Stimulated activated CD8-positive, alpha-beta memory T cell treated with anti-CD3 and anti-CD28 coated beads, Interleukin-4, amount 100 ng/mL, for 24 hours (primary cell): Measurements from ENCODE around the gene TRIOBP.

ENCODE experiments used
- DNase-seq: peaks from one replicate; pipeline ENCODE4 v3.0.0-alpha.2; 2020; ENCODE audit warnings: low read depth

Gene TRIOBP

GRCh38 chr22:37751449-37752188 is 54.8 kb downstream of the TRIOBP start:
- DNase-seq: no peak

GRCh38 chr22:37752189-37753087 is 55.6 kb downstream of the TRIOBP start:
- DNase-seq: no peak

- no peak for DNase-seq
Observed at GRCh38 chr22:37753746-37754145, 56.9 kb downstream of the TRIOBP start.

- no peak for DNase-seq
Observed at GRCh38 chr22:37757663-37758062, 60.8 kb downstream of the TRIOBP start.

- DNase-seq: no peak
Observed at GRCh38 chr22:37758694-37759093, 61.8 kb downstream of the TRIOBP start.

- no peak for DNase-seq
Observed at GRCh38 chr22:37759281-37759680, 62.4 kb downstream of the TRIOBP start.

- DNase-seq: no peak
Observed at GRCh38 chr22:37760152-37760551, 63.3 kb downstream of the TRIOBP start.

GRCh38 chr22:37762389-37762836 is 65.6 kb downstream of the TRIOBP start:
- no peak for DNase-seq

GRCh38 chr22:37763012-37763411 is 66.2 kb downstream of the TRIOBP start:
- DNase-seq: no peak

- DNase-seq: no peak
Observed at GRCh38 chr22:37763652-37764051, 66.8 kb downstream of the TRIOBP start.

GRCh38 chr22:37764622-37765021 is 67.8 kb downstream of the TRIOBP start:
- no peak for DNase-seq

GRCh38 chr22:37765498-37765897 is 68.7 kb downstream of the TRIOBP start:
- no peak for DNase-seq

GRCh38 chr22:37765953-37766576 is 69.2 kb downstream of the TRIOBP start:
- no peak for DNase-seq

GRCh38 chr22:37768273-37768672 is 71.4 kb downstream of the TRIOBP start:
- no peak for DNase-seq

GRCh38 chr22:37769056-37769455 is 72.2 kb downstream of the TRIOBP start:
- no peak for DNase-seq

- DNase-seq: no peak
Observed at GRCh38 chr22:37771081-37771480, 74.2 kb downstream of the TRIOBP start.

GRCh38 chr22:37771702-37772427 is 75.0 kb downstream of the TRIOBP start:
- DNase-seq: no peak

- DNase-seq: no peak
Observed at GRCh38 chr22:37774728-37775127, 77.9 kb downstream of the TRIOBP start.

GRCh38 chr22:37775785-37776638 is 79.2 kb downstream of the TRIOBP start:
- no peak for DNase-seq

GRCh38 chr22:37776639-37777005 is 79.8 kb downstream of the TRIOBP start:
- DNase-seq: no peak

- no peak for DNase-seq
Observed at GRCh38 chr22:37777122-37777687, 80.4 kb downstream of the TRIOBP start.
